PC-3 (cell line): ENCODE results near the gene CD2.

Experiments
- CTCF ChIP-seq: fragments of 300-600 bp; sonication (generic); conservative IDR thresholded peaks from 2 replicates; pipeline ENCODE4 v1.5.1; 2017; ENCODE audit warnings: antibody characterized with exemption, low read depth, mild to moderate bottlenecking, low read length
- EZH2 ChIP-seq: fragments of 300-600 bp; sonication (generic); IDR thresholded peaks from one replicate; pipeline ENCODE4 v1.6.1; 2017; ENCODE audit warnings: antibody characterized with exemption, mild to moderate bottlenecking, low read length; ENCODE audit not compliant: unreplicated experiment
- EZH2phosphoT487 ChIP-seq: fragments of 300-600 bp; sonication (generic); IDR thresholded peaks from 2 replicates; pipeline ENCODE4 v1.6.1; 2018; ENCODE audit warnings: mild to moderate bottlenecking, antibody characterized with exemption, low read length, borderline replicate concordance

GRCh38 chr1:116711263-116711840, 42.9 kb upstream of the CD2 start:
- TF ChIP-seq CTCF (no peak), EZH2 (no peak), EZH2phosphoT487 (no peak)
